Lung (tissue), 16 donors: Measurements from ENCODE around the gene HAS3. TPM values are rescaled to one million over a fixed set of nuclear protein-coding genes. Genes with fewer than 3 reads are reported as not detected.

ENCODE experiments used
- ATAC-seq: fragments of 200-7000 bp; cut with Tn5 transposase; one replicate; pipeline ENCODE4 v1.9.1; 2020; ENCODE audit warnings: moderate number of reproducible peaks; ENCODE audit not compliant: insufficient read depth, low FRiP score
- DNase-seq, 3 donors: peaks; one replicate each; pipeline ENCODE4 v3.0.0-alpha.2; 2013 to 2017
- H3K27ac ChIP-seq, 2 donors: one replicate each; pipeline ENCODE4 v1.5.1; 2013; ENCODE audit warnings: mild to moderate bottlenecking in 2 of 2, moderate library complexity in 2 of 2, control low read depth in 1 of 2, inconsistent platforms in 1 of 2, low read depth in 1 of 2, low read length in 1 of 2
- H3K27me3 ChIP-seq, 3 donors: one replicate each; pipeline ENCODE4 v1.5.1; 2013; ENCODE audit warnings: low read length in 2 of 3; ENCODE audit not compliant: control insufficient read depth in 3 of 3, insufficient read depth in 3 of 3
- H3K36me3 ChIP-seq, 4 donors: one replicate each; pipeline ENCODE4 v1.5.1; 2013; ENCODE audit warnings: low read length in 4 of 4, mild to moderate bottlenecking in 1 of 4, moderate library complexity in 1 of 4; ENCODE audit not compliant: control insufficient read depth in 4 of 4, insufficient read depth in 4 of 4
- H3K4me1 ChIP-seq, 5 donors: one replicate each; pipeline ENCODE4 v1.5.1; 2013; ENCODE audit warnings: low read length in 5 of 5, mild to moderate bottlenecking in 2 of 5, moderate library complexity in 1 of 5; ENCODE audit not compliant: control insufficient read depth in 5 of 5, insufficient read depth in 5 of 5
- H3K4me3 ChIP-seq: one replicate; pipeline ENCODE4 v1.5.1; 2013; ENCODE audit warnings: mild to moderate bottlenecking, control low read depth, moderate library complexity
- H3K9ac ChIP-seq, 2 donors: one replicate each; pipeline ENCODE4 v1.5.1; 2013; ENCODE audit warnings: low read length in 2 of 2, control low read depth in 1 of 2; ENCODE audit not compliant: insufficient read depth in 1 of 2
- H3K9me3 ChIP-seq, 4 donors: one replicate each; pipeline ENCODE4 v1.5.1; 2013; ENCODE audit warnings: low read length in 3 of 4, mild to moderate bottlenecking in 1 of 4, moderate library complexity in 1 of 4; ENCODE audit not compliant: control insufficient read depth in 4 of 4, insufficient read depth in 3 of 4
- WGBS, 2 donors: extraction: QIAGEN DNeasy Blood & Tissue Kit; methylation state at CpG; one replicate each; pipeline ENCODE4 v1.1.7; 2013; 5-methylcytosine and 5-hydroxymethylcytosine counted together
- long read RNA-seq, 5 donors: transcript quantifications; one replicate each; lab custom pipeline, GENCODE V29; 2026
- polyA plus RNA-seq, 2 donors: library from polyadenylated mRNA; stranded (reverse); fragments of 200-250 nt; gene quantifications; one replicate each; pipeline ENCODE4 v1.2.1, GENCODE V29; 2013
- total RNA-seq, 2 donors: library from RNA; depleted of rRNA in 1 of 2; stranded (reverse); fragments of >200 nt in 1 of 2; gene quantifications; one replicate each; pipeline ENCODE4 v1.2.1, GENCODE V29; 2014 to 2021
- TF ChIP-seq, protein P1 (sequence below): IDR thresholded peaks from 2 replicates; pipeline ENCODE4 v1.5.1; 2012; ENCODE audit warnings: mild to moderate bottlenecking; ENCODE audit errors: control extremely low read depth, extremely low read depth
- donor health status: control.
- donor health status: control.
- donor health status: Bipolar disorder and iron deficiency.
- donor health status: healthy.
- donor health status: DM: yes; HTN: yes; CAD: no.

The HAS3 gene
- total RNA-seq: 10 to 100 TPM; 24.0 to 37.5 TPM
- 10 to 100 TPM in 1 of 2 donors, 1 to 10 TPM in 1; 5.1 to 14.0 TPM for polyA plus RNA-seq
- long read RNA-seq, donor 1, partial matches to known transcripts: 0 of 39 reads
- long read RNA-seq, donor 1, other reads (novel, unspliced or antisense): 36 of 39 reads
- long read RNA-seq, donor 2, partial matches to known transcripts: 0 of 10 reads
- long read RNA-seq, donor 2, other reads (novel, unspliced or antisense): 10 of 10 reads
- long read RNA-seq, donor 3, partial matches to known transcripts: 26 of 39 reads
- long read RNA-seq, donor 3, other reads (novel, unspliced or antisense): 11 of 39 reads
- long read RNA-seq, donor 4, partial matches to known transcripts: 0 of 1 reads
- long read RNA-seq, donor 4, other reads (novel, unspliced or antisense): 0 of 1 reads
- long read RNA-seq, donor 5, partial matches to known transcripts: 10 of 30 reads
- long read RNA-seq, donor 5, other reads (novel, unspliced or antisense): 19 of 30 reads

DNA sequence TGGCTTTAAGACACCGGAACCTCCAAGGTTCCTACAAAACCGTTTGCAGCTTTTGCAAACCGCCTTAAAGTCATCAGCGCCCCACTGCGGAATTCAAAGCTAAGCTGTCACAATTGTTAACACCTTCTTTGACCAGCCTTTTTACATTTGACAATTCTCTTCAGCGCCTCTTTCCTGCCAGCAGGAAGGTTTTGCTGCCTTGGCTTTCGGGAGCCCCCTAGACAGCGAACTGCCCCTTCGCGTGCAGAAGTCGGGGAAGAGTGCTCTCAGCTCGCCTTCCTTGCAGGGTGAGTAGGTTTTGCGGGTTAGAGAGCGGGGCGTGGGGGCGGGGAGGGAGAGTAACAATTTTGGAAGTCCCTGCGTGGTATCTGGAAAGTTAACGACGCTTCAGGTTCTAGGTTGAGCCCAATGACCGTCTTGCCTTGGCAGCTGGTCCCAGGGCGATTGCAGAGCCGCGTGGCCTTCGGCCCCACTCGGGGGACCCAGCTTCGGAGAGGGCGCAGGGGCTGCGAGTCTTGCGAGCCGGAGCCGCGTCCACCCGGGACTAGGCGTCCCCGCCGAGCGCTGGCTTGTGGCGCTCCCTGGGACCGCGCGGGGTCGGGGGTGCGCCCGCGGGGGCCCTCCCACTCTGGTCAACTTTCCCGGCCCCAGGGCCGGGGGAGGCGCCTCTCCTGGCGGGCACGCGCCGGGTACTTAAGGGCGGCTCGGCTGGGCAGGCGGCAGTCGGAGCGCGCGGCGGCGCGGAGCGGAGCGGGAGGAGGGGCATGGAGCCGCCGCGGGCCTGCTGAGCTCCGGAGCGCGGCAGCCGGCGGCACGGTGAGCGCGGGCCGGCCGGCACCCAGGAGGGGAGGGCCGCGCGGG is at the start of gene HAS3:
TSS of gene HAS3 (plus strand) at position 153 of the 861 bp plus-strand sequence. CDS start 3,743 bp downstream, outside the sequence.
- ATAC-seq (peak; percentile 55), DNase-seq (peak; percentile 63 to 80 (median 71))
- no peaks in the 10 kb centered on the region for H3K9me3 ChIP-seq
- WGBS, 2 donors: 1% methylated on average over 60 to 80 of the region's 80 CpGs
- H3K4me3 ChIP-seq: peak within 1 kb of the TSS; percentile 44
- TF ChIP-seq, protein P1, sequence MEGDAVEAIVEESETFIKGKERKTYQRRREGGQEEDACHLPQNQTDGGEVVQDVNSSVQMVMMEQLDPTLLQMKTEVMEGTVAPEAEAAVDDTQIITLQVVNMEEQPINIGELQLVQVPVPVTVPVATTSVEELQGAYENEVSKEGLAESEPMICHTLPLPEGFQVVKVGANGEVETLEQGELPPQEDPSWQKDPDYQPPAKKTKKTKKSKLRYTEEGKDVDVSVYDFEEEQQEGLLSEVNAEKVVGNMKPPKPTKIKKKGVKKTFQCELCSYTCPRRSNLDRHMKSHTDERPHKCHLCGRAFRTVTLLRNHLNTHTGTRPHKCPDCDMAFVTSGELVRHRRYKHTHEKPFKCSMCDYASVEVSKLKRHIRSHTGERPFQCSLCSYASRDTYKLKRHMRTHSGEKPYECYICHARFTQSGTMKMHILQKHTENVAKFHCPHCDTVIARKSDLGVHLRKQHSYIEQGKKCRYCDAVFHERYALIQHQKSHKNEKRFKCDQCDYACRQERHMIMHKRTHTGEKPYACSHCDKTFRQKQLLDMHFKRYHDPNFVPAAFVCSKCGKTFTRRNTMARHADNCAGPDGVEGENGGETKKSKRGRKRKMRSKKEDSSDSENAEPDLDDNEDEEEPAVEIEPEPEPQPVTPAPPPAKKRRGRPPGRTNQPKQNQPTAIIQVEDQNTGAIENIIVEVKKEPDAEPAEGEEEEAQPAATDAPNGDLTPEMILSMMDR: peak; percentile 1
- no peak within 1 kb of the TSS for H3K9ac ChIP-seq
- H3K36me3 ChIP-seq: peaks cover 0 to 9% (median 6%) of the 10 kb centered on the region in 4 donors
- H3K27ac ChIP-seq: peak within 1 kb of the TSS in 1 of 2 donors; percentile 70
- peaks cover 0 to 24% (median 8%) of the 10 kb centered on the region in 3 donors for H3K27me3 ChIP-seq
- peaks cover 0 to 26% (median 12%) of the 10 kb centered on the region in 5 donors for H3K4me1 ChIP-seq

GRCh38 chr16:69055980-69056379 is 49.5 kb upstream of the HAS3 start:
- H3K36me3 ChIP-seq: no peaks in the 10 kb centered on the region
- WGBS, 2 donors: 96 to 100% methylated on average over 1 of the region's 1 CpG
- no peak overlapping the region for H3K4me3 ChIP-seq
- TF ChIP-seq, protein P1: no peak
- peaks cover 0 to 1% (median 0%) of the 10 kb centered on the region in 5 donors for H3K4me1 ChIP-seq
- H3K27me3 ChIP-seq: no peaks in the 10 kb centered on the region
- no peak overlapping the region for H3K27ac ChIP-seq
- ATAC-seq: no peak
- DNase-seq: no peak
- no peak overlapping the region for H3K9ac ChIP-seq
- H3K9me3 ChIP-seq: no peaks in the 10 kb centered on the region

GRCh38 chr16:69056421-69056820 is 49.0 kb upstream of the HAS3 start:
- Histone ChIP-seq H3K36me3 (no peaks in the 10 kb centered on the region), H3K4me1 (peaks cover 0 to 1% (median 0%) of the 10 kb centered on the region in 5 donors), H3K9me3 (no peaks in the 10 kb centered on the region), H3K4me3 (no peak overlapping the region), H3K27me3 (no peaks in the 10 kb centered on the region), H3K27ac (no peak overlapping the region), H3K9ac (no peak overlapping the region)
- ATAC-seq: no peak
- WGBS, 2 donors: 47 to 78% methylated on average over 3 of the region's 3 CpGs
- no peak for DNase-seq
- TF ChIP-seq, protein P1: no peak
